CD4-positive, alpha-beta memory T cell (primary cell): ENCODE data around the gene NUTM2A. TPM values are rescaled to one million over a fixed set of nuclear protein-coding genes. Genes with fewer than 3 reads are reported as not detected.
"Not testable (repeated sequence)": the region's sequence is repeated elsewhere in the genome, so short reads cannot be mapped to it uniquely, and the experiment has no call there.

ENCODE experiments used
- CTCF ChIA-PET: fragments of 350-600 bp; sonication (Branson Sonifier 250); formaldehyde crosslinking; loops from one replicate; lab custom pipeline; 2021; ENCODE audit warnings: inconsistent platforms; ENCODE audit not compliant: partially characterized antibody; lab: Charles Lee
- POLR2A ChIA-PET: fragments of 350-600 bp; sonication (Branson Sonifier 250); formaldehyde crosslinking; loops from one replicate; lab custom pipeline; 2021; ENCODE audit not compliant: partially characterized antibody; lab: Charles Lee
- DNase-seq, 5 donors: peaks; one replicate each; pipeline versions ENCODE4 v3.0.0 to v3.0.0-alpha.2; 2020 to 2022; ENCODE audit warnings: mixed read lengths in 1 of 5
- H3K27ac ChIP-seq: one replicate; pipeline ENCODE4 v1.7.0; 2013; ENCODE audit warnings: low read depth, low read length
- H3K27me3 ChIP-seq: 2 replicates; pipeline ENCODE4 v1.7.0; 2013; ENCODE audit warnings: mild to moderate bottlenecking, low read length, moderate library complexity; ENCODE audit not compliant: insufficient read depth
- H3K36me3 ChIP-seq: 2 replicates; pipeline ENCODE4 v1.7.0; 2013; ENCODE audit warnings: mild to moderate bottlenecking, low read length, moderate library complexity; ENCODE audit not compliant: insufficient read depth
- H3K4me1 ChIP-seq: 2 replicates; pipeline ENCODE4 v1.7.0; 2013; ENCODE audit warnings: mild to moderate bottlenecking, low read length, moderate library complexity; ENCODE audit not compliant: insufficient read depth
- H3K4me3 ChIP-seq, 2 donors: one replicate each; pipeline ENCODE4 v1.7.0; 2013; ENCODE audit warnings: low read length in 2 of 2, mild to moderate bottlenecking in 1 of 2
- H3K9me3 ChIP-seq, 2 donors: one replicate each; pipeline ENCODE4 v1.7.0; 2013; ENCODE audit warnings: low read length in 2 of 2, control low read depth in 1 of 2; ENCODE audit not compliant: control insufficient read depth in 1 of 2
- H3K27ac Mint-ChIP-seq, 7 donors: one replicate each; pipeline ENCODE4 v1.8.0; 2020 to 2021; ENCODE audit warnings: mixed read lengths in 7 of 7, mild to moderate bottlenecking in 6 of 7, inconsistent platforms in 3 of 7, moderate library complexity in 3 of 7
- H3K27me3 Mint-ChIP-seq, 2 donors: one replicate each; pipeline ENCODE4 v1.8.0; 2020 to 2021; ENCODE audit warnings: mixed read lengths in 2 of 2
- H3K36me3 Mint-ChIP-seq, 2 donors: one replicate each; pipeline ENCODE4 v1.8.0; 2020 to 2021; ENCODE audit warnings: mixed read lengths in 2 of 2, inconsistent platforms in 1 of 2, mild to moderate bottlenecking in 1 of 2
- H3K4me1 Mint-ChIP-seq, 4 donors: one replicate each; pipeline ENCODE4 v1.8.0; 2020 to 2021; ENCODE audit warnings: mixed read lengths in 4 of 4, mild to moderate bottlenecking in 1 of 4
- H3K4me3 Mint-ChIP-seq, 8 donors: one replicate each; pipeline ENCODE4 v1.8.0; 2020 to 2021; ENCODE audit warnings: mixed read lengths in 8 of 8, mild to moderate bottlenecking in 7 of 8, moderate library complexity in 6 of 8, inconsistent platforms in 3 of 8
- H3K9me3 Mint-ChIP-seq, 8 donors: one replicate each; pipeline ENCODE4 v1.8.0; 2020 to 2021; ENCODE audit warnings: mixed read lengths in 8 of 8, mild to moderate bottlenecking in 5 of 8, inconsistent platforms in 3 of 8, moderate library complexity in 1 of 8
- intact Hi-C: fragments of 100-400 bp; cut with micrococcal nuclease; formaldehyde crosslinking; loops from one replicate; pipeline ENCODE4 v1.15.1; 2023
- polyA plus RNA-seq, 2 donors: library from polyadenylated mRNA; unstranded; fragments of 300-500 nt; fragmentation: Illumina TruSeq; gene quantifications; one replicate each; pipeline ENCODE4 v1.2.3, GENCODE V29; 2021
- total RNA-seq, 2 experiments: library from RNA; stranded (reverse); gene quantifications; one replicate each; pipeline ENCODE4 v1.2.3, GENCODE V29; 2021

Gene NUTM2A
- total and polyA plus RNA-seq, 4 experiments from 2014 or later = 1.2 to 1.3 TPM; not detected in 2

DNA sequence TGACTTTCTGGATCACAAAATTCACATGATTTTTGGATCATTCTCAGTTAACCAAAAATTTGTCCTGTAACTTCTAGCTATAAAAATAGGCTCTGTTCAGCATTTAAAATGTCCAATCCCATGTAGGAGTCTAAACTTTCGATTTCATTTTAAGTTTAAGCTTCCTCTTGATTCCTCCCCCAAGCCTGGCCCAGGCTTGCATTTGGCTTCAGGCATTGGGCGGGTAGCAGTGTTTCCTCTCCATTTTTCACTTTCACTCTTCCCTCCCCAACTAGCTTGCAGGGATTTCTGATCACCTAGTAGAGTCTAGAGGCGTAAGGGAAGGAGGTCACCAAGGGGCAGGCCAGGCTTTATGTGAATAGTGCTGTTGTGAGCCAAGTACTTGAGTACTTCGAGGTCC lies 20.4 kb upstream of the NUTM2A start:
- H3K4me1 Mint-ChIP-seq = peaks cover 9 to 25% (median 17%) of the 10 kb centered on the region in 4 donors
- H3K9me3 ChIP-seq, H3K27me3 Mint-ChIP-seq, H3K4me1 ChIP-seq, CTCF ChIA-PET, H3K9me3 Mint-ChIP-seq, H3K27ac Mint-ChIP-seq, H3K36me3 Mint-ChIP-seq, intact Hi-C loops, H3K27ac ChIP-seq, H3K36me3 ChIP-seq, H3K4me3 ChIP-seq, H3K4me3 Mint-ChIP-seq, POLR2A ChIA-PET, H3K27me3 ChIP-seq: not testable (repeated sequence)
- peak in 2 of 5 donors; percentile 10 to 39 for DNase-seq

DNA sequence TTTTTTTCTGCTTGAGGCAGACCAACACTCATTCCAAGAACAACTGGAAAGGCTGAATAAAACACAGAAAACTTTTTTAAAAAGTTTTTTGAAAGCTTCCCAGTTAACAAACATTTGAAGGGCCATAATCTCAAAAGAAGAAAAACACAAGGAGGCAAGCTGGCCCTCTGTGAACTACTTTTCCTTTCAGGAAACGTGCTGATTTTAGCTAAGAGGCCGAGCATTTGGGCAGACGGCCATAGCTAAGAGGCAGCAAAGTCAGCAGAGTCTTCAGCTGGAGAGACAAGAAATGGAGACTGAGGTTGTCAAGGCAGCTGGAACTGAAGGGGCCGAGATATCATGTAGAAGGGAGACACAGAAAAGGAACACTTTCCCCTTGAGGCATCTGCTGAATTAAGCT lies 18.3 kb upstream of the NUTM2A start:
- intact Hi-C loops, H3K27me3 Mint-ChIP-seq, H3K27ac ChIP-seq, H3K4me3 Mint-ChIP-seq, H3K4me3 ChIP-seq, H3K27me3 ChIP-seq, H3K9me3 Mint-ChIP-seq, H3K4me1 ChIP-seq, POLR2A ChIA-PET, H3K36me3 ChIP-seq, H3K9me3 ChIP-seq, H3K36me3 Mint-ChIP-seq, DNase-seq, CTCF ChIA-PET: not testable (repeated sequence)
- Mint-ChIP-seq H3K4me1 (peaks cover 7 to 16% (median 11%) of the 10 kb centered on the region in 4 donors), H3K27ac (peak overlapping the region in 1 of 7 donors; percentile 22)

DNA sequence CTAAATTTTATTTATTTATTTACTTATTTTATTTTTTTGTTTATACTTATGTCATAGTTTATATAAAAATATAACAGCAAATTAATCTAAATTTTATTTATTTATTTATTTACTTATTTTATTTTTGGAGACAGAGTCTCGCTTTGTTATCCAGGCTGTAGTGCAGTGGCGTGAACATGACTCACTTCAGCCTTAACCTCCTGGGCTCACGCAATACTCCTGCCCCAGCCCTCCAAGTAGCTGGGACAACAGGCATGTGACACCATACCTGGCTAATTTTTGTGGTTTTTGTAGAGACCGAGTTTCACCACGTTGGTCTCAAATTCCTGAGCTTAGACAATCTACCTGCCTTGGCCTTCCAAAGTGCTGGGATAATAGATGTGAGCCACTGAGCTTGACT lies 14.9 kb upstream of the NUTM2A start:
- H3K27ac ChIP-seq, H3K9me3 ChIP-seq, H3K36me3 Mint-ChIP-seq, H3K4me1 ChIP-seq, CTCF ChIA-PET, H3K27ac Mint-ChIP-seq, POLR2A ChIA-PET, H3K36me3 ChIP-seq, H3K27me3 Mint-ChIP-seq, H3K4me3 Mint-ChIP-seq, H3K9me3 Mint-ChIP-seq, DNase-seq, H3K4me3 ChIP-seq, H3K27me3 ChIP-seq, intact Hi-C loops: not testable (repeated sequence)
- H3K4me1 Mint-ChIP-seq = peaks cover 0 to 10% (median 5%) of the 10 kb centered on the region in 4 donors

DNA sequence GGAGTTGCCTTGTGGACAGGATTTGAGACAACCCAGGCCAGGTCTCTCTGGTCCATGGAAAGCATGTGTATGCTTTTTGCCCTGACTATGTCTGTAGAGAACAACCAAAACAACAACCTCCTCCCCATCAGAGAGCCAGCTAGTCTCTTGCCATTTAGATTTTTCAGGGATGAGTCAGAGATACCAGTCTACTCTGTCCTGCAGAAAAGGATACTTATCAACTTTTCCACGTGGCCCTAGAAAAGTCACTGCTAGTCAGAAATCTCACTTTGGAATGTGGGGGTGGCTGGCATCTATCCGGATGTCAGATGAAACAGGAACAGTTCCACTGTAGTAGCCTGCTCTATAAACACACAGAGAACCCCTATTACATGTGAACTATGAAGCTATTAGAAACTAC lies 13.4 kb upstream of the NUTM2A start:
- H3K27ac Mint-ChIP-seq = peak overlapping the region in 1 of 7 donors; percentile 15
- not testable (repeated sequence) for H3K4me3 Mint-ChIP-seq

DNA sequence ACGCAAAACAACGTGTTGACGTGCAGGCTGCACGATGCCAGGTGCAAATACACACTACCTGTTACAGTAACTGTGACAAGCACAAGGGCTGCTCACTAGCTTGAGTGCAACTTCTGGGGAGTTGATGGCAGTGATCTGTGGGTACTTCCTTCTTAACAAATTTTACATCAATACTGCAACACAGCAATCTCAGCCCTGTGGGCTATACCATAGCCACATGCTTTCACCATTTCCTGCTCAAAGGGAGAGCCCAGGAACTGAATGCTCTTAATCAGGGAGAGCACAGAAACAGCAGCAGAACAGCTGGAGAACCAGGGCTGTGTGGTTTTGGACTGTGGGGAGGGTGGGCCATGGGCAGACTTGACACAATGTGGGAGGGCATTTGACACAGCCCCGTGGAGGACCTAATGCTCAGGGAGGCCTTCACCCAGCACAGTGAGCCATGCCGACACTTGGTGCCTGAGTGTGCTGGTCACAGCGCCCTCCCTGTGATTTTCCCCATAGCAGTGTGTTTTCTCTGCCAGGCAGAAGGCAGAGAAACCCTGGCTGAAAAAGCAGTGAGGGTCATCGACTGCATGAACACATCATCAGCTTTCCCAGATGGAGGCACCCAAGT lies 12.0 kb upstream of the NUTM2A start:
- DNase-seq, CTCF ChIA-PET, H3K4me1 ChIP-seq, intact Hi-C loops, H3K4me3 ChIP-seq, H3K9me3 Mint-ChIP-seq, H3K27me3 ChIP-seq, H3K27me3 Mint-ChIP-seq, POLR2A ChIA-PET, H3K27ac ChIP-seq, H3K4me3 Mint-ChIP-seq, H3K36me3 ChIP-seq, H3K36me3 Mint-ChIP-seq, H3K9me3 ChIP-seq: not testable (repeated sequence)
- Mint-ChIP-seq H3K27ac (peak overlapping the region in 1 of 7 donors; percentile 83), H3K4me1 (peaks cover 0 to 10% (median 4%) of the 10 kb centered on the region in 4 donors)

More for the DNA sequence above, 13.4 kb upstream of the NUTM2A start:
- H3K4me1 Mint-ChIP-seq = peaks cover 0 to 10% (median 5%) of the 10 kb centered on the region in 4 donors
- H3K9me3 Mint-ChIP-seq, H3K9me3 ChIP-seq, H3K27ac ChIP-seq, H3K27me3 Mint-ChIP-seq, H3K36me3 Mint-ChIP-seq, CTCF ChIA-PET, POLR2A ChIA-PET, H3K4me1 ChIP-seq, DNase-seq, intact Hi-C loops, H3K27me3 ChIP-seq, H3K4me3 ChIP-seq, H3K36me3 ChIP-seq: not testable (repeated sequence)

DNA sequence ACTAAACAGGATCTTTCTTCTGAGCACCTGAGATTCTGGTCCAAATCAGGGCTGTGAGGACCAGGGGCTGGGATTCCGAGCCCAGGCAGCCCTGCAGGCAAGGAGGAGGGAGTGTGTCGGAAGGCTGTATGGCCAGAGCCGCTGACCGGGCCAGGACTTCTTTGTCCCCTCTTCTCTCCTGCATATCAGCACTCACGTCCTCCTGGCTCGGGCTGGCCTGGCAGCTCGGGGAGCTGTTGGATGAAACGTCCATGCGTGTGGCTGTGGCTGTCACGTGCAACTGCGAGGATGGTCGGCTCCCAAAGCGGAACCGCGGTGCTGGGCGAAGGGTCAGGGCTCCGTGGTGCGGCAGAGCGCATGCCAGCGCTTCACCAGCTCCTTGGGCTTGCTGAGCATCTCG lies 11.4 kb upstream of the NUTM2A start:
- intact Hi-C loops, POLR2A ChIA-PET, H3K4me3 ChIP-seq, H3K9me3 Mint-ChIP-seq, H3K9me3 ChIP-seq, CTCF ChIA-PET, H3K27me3 Mint-ChIP-seq, H3K27ac ChIP-seq, H3K27me3 ChIP-seq, H3K4me1 ChIP-seq, H3K36me3 Mint-ChIP-seq, H3K4me3 Mint-ChIP-seq, H3K36me3 ChIP-seq: not testable (repeated sequence)
- Mint-ChIP-seq H3K4me1 (peaks cover 0 to 10% (median 4%) of the 10 kb centered on the region in 4 donors), H3K27ac (peak overlapping the region in 3 of 7 donors; percentile 17 to 83 (median 48))
- peak in 1 of 5 donors; percentile 13 for DNase-seq

DNA sequence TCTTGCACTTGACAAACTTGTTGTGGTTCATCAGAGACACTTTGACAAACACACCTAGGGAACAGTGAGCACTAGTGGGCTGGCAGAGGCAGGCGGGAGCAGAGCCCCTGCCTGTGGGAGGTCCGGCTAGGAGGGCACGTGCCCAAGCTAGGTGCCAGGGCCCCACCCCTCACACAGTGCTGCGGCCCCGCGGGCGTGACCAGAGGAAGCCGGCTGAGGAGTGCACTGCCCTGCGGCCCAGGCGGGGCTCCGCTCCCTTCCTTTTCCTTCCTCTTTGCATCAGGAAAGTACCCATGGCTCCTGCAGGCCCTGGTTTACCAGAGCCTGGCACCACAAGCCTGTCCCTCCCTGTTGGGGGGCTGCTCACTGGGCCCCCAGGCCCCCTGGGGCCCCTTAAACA lies 9.1 kb upstream of the NUTM2A start:
- H3K4me3 Mint-ChIP-seq, H3K9me3 Mint-ChIP-seq, H3K9me3 ChIP-seq, H3K4me1 ChIP-seq, H3K27me3 ChIP-seq, H3K4me3 ChIP-seq, H3K27ac ChIP-seq, CTCF ChIA-PET, DNase-seq, H3K36me3 Mint-ChIP-seq, POLR2A ChIA-PET, H3K27me3 Mint-ChIP-seq, H3K36me3 ChIP-seq, intact Hi-C loops: not testable (repeated sequence)
- Mint-ChIP-seq H3K4me1 (peaks cover 2 to 10% (median 4%) of the 10 kb centered on the region in 4 donors), H3K27ac (peak overlapping the region in 1 of 7 donors; percentile 59)

DNA sequence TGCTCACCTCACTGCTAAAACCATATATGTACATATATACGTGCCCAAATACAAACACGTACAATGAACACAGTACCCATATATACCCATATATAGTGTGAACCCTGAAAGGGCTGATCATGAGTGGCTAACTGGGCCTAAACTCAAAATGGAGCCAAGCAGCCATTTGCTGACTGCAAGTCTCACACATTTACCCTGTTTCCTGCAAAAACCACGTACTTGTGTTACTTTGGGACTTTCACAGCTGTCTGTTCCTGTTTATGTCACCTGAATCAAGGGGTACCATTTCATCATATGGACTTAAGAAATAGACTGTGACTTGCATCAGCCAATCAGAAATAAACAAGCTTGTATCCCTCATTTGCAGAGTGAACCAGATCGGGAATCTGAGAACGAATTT lies 5.9 kb upstream of the NUTM2A start:
- intact Hi-C loops = not testable (repeated sequence)

More for the DNA sequence above, 5.9 kb upstream of the NUTM2A start:
- DNase-seq, H3K36me3 Mint-ChIP-seq, CTCF ChIA-PET, H3K9me3 Mint-ChIP-seq, POLR2A ChIA-PET, H3K27me3 ChIP-seq, H3K4me1 ChIP-seq, H3K9me3 ChIP-seq, H3K4me1 Mint-ChIP-seq, H3K36me3 ChIP-seq, H3K27ac ChIP-seq, H3K4me3 ChIP-seq, H3K27me3 Mint-ChIP-seq, H3K4me3 Mint-ChIP-seq, H3K27ac Mint-ChIP-seq: not testable (repeated sequence)
